Measurements from ENCODE around the gene BRMS1. TPM values are rescaled to one million over a fixed set of nuclear protein-coding genes. Genes with fewer than 3 reads are reported as not detected.
A peak's percentile ranks its signal among the peaks of the same experiment; 100 is the strongest.

BRMS1 gene
- total RNA-seq, 1 donor from 2014 or later, result 56.9 TPM

DNA sequence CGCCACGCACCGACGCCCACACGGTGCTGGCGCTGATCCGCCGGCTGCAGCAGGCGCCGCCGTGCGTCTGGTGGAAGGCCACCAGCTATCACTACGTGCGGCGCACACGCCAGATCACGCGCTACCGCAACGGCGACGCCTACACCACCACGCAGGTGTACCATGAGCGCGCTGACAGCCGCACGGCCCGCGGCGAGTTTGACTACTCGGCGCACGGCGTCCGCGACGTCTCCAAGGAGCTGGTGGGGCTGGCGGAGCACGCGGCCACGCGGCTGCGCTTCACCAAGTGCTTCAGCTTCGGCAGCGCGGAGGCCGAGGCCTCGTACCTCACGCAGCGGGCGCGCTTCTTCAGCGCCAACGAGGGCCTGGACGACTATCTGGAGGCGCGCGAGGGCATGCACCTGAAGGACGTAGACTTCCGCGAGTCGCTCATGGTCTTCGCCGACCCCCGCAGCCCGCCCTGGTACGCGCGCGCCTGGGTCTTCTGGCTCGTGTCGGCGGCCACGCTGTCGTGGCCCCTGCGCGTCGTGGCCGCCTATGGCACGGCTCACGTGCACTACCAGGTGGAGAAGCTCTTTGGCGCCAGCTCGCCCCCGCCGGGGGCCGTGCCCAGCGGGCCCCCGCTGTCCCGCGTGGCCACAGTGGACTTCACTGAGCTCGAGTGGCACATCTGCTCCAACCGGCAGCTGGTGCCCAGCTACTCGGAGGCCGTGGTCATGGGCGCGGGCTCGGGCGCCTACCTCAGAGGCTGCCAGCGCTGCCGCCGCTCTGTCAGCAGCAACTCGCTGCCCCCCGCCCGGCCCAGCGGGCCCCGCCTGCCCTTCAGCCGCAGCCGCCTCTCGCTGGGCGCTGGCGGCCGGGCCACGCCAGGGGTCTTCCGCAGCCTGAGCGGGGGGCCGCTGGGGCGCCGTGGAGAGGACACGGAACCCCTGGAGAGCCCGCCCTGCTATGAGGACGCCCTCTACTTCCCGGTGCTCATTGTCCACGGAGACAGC is 50.0 kb downstream of the BRMS1 start:
- Mint-ChIP-seq H3K9me3 (no peaks in the 10 kb centered on the region), H3K27ac (no peak overlapping the region), H3K4me1 (peaks cover 13% of the 10 kb centered on the region), H3K36me3 (ENCODE audit: low read depth) (no peaks in the 10 kb centered on the region), H3K4me3 (no peak overlapping the region), H3K27me3 (peaks cover 23% of the 10 kb centered on the region)
- TF ChIP-seq, protein P1, sequence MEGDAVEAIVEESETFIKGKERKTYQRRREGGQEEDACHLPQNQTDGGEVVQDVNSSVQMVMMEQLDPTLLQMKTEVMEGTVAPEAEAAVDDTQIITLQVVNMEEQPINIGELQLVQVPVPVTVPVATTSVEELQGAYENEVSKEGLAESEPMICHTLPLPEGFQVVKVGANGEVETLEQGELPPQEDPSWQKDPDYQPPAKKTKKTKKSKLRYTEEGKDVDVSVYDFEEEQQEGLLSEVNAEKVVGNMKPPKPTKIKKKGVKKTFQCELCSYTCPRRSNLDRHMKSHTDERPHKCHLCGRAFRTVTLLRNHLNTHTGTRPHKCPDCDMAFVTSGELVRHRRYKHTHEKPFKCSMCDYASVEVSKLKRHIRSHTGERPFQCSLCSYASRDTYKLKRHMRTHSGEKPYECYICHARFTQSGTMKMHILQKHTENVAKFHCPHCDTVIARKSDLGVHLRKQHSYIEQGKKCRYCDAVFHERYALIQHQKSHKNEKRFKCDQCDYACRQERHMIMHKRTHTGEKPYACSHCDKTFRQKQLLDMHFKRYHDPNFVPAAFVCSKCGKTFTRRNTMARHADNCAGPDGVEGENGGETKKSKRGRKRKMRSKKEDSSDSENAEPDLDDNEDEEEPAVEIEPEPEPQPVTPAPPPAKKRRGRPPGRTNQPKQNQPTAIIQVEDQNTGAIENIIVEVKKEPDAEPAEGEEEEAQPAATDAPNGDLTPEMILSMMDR (IDR thresholded peaks at IDR 0.05), result no peak
- ChIA-PET CTCF (no interaction called here), POLR2A (interaction anchor here (0.6 kb wide), 1 partner anchor 18 kb away, joined by 3 read pairs; no protein-coding TSS in a partner anchor)
- intact Hi-C loops (cut with micrococcal nuclease), result no loop called here
- no peak for DNase-seq
- ATAC-seq (ENCODE audit: low read depth), result no peak

DNA sequence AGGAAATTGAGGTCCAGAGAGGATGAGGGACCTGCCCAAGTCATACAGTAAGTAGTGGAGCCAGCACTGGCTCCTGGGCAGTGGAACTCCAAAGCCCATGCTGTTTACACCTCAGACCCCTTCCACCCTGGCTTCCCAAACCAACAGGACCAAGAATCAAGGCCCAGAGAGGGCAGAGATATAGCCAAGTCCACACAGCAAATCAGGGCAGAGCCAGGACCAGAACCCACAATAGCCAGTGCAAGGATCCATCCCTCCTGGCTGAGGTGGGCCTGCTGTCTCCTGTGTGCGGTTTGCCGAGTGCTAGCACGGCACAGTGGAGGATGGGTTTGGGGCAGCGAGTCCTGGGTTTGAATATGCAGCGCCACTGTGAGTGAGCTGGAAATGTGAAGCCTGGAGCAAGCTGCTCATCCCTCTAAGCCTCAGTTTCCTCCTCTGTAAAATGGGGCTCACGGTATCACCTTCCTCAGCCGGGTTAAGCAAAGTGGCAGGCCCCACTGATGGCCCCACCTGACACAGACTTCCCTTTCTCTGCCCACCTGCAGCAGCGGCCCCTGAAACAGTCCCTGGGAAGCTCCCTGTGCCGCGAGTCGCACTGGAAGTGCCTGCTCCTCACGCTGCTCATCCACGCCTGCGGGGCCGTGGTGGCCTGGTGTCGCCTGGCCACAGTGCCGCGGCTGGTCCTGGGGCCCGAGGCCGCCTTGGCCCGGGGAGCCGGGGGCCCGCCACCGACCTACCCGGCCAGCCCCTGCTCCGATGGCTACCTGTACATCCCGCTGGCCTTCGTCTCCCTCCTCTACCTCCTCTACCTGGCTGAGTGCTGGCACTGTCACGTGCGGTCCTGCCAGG is 50.9 kb downstream of the BRMS1 start:
- POLR2A ChIA-PET, result interaction anchor here (0.6 kb wide), 1 partner anchor 19 kb away, joined by 3 read pairs; no protein-coding TSS in a partner anchor

DNA sequence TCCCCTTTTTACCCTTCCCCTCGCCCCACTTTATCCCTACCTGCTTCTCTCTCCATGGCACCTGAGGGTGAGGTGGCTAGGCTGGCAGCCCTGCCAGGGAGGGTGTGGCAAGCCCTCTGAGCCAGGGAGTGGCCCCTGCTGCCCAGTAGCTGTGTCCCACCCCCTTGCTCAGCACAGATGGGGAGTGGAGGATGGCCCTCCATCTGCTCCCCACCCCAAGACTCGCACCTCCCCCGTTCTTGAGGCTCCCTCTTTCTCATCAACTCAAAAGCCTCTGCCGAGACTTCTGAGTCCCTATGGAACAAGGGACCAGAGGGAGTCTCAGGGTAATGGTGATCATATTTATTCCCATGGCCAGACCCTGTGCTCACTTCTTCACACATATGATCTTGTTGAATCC is 51.6 kb downstream of the BRMS1 start:
- TF ChIP-seq, protein P1 (IDR thresholded peaks at IDR 0.05), result no peak
- ATAC-seq (ENCODE audit: low read depth) (no peak), DNase-seq (no peak)
- CTCF ChIA-PET, result no interaction called here
- Mint-ChIP-seq H3K36me3 (ENCODE audit: low read depth) (peaks cover 4% of the 10 kb centered on the region), H3K27ac (no peak overlapping the region), H3K27me3 (peaks cover 23% of the 10 kb centered on the region), H3K9me3 (no peaks in the 10 kb centered on the region), H3K4me3 (no peak overlapping the region), H3K4me1 (peaks cover 24% of the 10 kb centered on the region)
- intact Hi-C loops (cut with micrococcal nuclease), result no loop called here
- POLR2A ChIA-PET, result no interaction called here

More for the DNA sequence above, 50.9 kb downstream of the BRMS1 start:
- intact Hi-C loops (cut with micrococcal nuclease), result no loop called here
- no peak for DNase-seq
- Mint-ChIP-seq H3K36me3 (ENCODE audit: low read depth) (peaks cover 3% of the 10 kb centered on the region), H3K4me1 (peaks cover 22% of the 10 kb centered on the region), H3K27me3 (peaks cover 23% of the 10 kb centered on the region), H3K9me3 (no peaks in the 10 kb centered on the region), H3K27ac (no peak overlapping the region), H3K4me3 (no peak overlapping the region)
- no peak for ATAC-seq (ENCODE audit: low read depth)
- CTCF ChIA-PET, result no interaction called here
- TF ChIP-seq, protein P1 (IDR thresholded peaks at IDR 0.05), result no peak

DNA sequence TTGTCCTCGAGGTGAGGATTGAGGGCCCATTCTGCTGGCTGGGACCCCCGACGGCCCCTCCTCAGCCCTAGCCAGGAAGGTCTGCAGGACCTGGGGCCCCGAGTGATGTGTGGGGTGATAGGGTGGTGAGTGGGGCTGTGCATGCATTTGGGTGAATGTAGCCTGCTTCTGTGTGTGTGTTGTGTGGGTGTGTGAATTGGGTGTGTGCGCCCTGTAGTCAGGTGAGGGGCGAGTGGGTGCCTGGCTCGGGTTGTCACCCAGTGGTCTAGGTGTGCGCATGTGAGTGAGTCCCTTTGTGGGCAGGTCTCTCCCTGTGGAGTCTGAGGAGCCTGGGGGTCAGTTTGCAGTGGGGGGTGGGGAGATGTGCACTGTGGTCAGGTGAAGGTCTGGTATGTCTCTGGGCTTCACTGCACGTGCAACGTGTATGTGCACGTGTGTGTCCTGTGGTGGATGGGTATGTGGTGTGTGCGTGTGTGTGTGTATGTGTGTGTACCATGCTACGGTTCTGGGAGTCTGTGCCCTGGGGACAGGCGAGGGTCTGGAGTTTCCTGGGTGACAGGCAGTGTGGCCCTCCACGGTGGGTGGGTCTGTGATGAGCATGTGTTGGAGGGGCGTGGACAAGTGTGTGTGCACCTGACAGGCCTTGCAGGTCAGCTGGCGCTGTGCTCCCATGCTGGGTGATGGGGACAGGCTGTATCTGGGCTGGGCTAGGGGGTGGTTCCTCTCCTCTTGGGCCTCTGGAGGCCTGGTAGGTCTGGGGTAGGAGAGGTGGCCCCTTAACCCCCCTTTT is 52.2 kb downstream of the BRMS1 start:
- TF ChIP-seq, protein P1 (IDR thresholded peaks at IDR 0.05), result no peak
- H3K4me3 Mint-ChIP-seq, result peak overlapping the region; percentile 66
- H3K4me1 Mint-ChIP-seq, result peaks cover 28% of the 10 kb centered on the region
- peaks cover 23% of the 10 kb centered on the region for H3K27me3 Mint-ChIP-seq
- no peaks in the 10 kb centered on the region for H3K9me3 Mint-ChIP-seq
- intact Hi-C loops (cut with micrococcal nuclease), result no loop called here
- ATAC-seq (ENCODE audit: low read depth), result no peak
- H3K27ac Mint-ChIP-seq, result peak overlapping the region; percentile 21
- peaks cover 6% of the 10 kb centered on the region for H3K36me3 Mint-ChIP-seq (ENCODE audit: low read depth)
- CTCF ChIA-PET, result no interaction called here
- POLR2A ChIA-PET, result no interaction called here
- no peak for DNase-seq
